COLO829 (cell line): ENCODE results near the gene FADS3.
A peak's percentile ranks its signal among the peaks of the same experiment; 100 is the strongest.

Experiments used
- DNase-seq: peaks from one replicate; pipeline ENCODE4 v3.0.0; 2012; ENCODE audit warnings: low spot score

FADS3 gene, protein sequence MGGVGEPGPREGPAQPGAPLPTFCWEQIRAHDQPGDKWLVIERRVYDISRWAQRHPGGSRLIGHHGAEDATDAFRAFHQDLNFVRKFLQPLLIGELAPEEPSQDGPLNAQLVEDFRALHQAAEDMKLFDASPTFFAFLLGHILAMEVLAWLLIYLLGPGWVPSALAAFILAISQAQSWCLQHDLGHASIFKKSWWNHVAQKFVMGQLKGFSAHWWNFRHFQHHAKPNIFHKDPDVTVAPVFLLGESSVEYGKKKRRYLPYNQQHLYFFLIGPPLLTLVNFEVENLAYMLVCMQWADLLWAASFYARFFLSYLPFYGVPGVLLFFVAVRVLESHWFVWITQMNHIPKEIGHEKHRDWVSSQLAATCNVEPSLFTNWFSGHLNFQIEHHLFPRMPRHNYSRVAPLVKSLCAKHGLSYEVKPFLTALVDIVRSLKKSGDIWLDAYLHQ

DNA sequence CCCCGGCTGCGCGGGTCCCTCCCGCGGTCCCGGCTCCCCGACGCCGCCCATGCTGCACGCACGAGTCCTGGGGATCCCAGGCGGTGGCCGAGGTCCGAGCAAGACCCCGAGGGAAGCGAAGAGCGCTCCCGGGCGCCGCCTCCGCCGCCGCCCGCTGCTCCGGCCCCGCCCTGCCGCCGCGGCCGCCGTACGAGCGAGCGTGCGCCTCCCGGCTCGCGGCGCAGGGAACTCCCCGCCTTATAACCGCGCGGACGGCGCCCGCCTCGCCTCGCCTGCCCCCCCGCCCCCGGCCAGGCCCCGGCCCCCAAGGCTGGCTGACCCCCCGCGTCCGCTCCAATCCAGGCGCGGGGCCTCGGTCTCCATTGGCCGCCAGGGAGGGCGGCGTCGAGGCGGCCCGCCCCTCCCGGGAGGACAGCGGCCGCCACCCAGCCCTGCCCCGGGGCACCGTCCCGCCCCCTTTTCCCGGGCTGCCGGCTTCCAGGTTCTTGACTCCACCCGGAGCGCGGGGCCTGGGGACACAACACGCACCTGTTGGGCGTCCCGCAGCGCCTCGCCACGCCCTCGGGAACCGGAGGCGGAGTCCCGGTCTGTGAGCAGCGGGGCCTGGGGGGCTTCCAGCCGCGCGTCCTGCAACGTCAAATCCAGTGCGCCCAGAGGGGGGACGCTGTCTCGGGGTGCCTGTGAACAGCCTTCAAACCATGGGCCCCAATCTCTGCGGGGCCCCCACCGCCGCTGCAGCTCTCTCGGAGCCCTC, at the start of gene FADS3:
Gene FADS3 (minus strand): TSS at position 215 of the 754 bp plus-strand sequence. CDS start 164 bp downstream, at position 51.
- DNase-seq: peak; percentile 35

DNA sequence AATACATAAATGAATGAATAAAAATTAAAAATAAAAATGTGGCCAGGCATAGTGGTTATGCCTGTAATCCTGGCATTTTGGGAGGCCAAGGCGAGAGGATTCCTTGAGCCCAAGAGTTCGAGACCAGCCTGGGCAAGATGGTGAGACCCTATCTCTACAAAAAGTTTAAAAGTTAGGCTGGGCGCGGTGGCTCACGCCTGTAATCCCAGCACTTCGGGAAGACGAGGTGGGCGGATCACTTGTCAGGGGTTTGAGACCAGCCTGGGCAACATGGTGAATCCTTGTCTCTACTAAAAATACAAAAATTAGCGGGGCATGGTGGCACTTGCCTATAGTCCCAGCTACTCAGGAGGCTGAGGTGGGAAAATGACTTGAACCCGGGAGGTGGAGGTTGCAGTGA, 49.1 kb upstream of the FADS3 start:
- DNase-seq: no peak

DNA sequence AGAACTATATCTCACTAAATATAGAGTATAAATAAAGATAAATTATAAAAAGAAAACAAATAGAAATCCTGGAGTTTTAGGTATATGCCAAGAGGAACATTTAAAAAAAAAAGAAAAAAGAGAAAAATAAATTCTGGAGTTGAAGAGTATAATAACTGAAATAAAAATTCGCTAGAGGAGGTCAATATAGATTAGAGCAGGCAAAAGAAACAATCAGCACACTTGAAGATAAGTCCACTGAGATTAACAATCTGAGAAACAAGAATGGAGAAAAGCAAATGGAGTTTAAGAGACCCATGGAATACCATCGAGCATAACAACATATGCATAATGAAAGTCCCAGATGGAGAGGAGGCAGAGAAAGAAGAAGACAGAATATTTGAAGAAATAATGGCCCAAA, 44.5 kb upstream of the FADS3 start:
- no peak for DNase-seq

DNA sequence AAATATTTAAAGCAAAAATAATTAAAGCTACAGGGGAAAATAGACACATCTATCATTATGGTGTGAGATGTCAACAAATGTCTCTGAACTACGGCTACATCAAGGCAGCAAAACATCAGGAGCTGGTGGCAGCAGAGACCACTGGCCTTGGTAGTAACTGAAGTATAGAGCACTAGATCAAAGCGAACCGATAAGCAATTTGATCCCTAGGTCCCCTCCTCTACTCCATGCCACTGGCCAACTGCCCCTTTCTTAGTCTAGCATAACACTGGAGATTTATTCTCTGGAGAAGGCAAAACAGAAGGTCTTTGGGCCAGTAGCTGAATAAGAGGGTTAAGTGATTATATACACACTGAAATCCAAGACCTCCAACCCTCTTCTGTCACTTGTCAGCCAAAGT, 39.6 kb upstream of the FADS3 start:
- no peak for DNase-seq

DNA sequence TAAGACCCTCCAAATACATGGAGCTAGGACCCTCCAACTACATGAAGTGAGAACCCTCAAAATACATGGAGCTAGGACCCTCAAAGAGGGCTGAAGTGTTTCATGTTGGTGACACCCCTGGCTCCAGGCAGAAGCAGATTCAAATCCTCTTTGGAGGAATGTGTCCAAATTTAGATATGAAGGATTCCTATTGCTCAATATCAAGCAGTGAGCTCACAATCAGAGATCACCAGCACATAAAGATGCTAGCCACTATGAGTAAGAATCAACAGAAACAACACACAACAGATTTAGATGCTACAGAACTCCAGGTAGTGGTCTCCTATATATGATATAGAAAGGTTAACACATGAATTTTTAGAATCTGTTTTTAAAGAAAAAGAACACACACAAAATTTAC, 37.3 kb upstream of the FADS3 start:
- DNase-seq: no peak

DNA sequence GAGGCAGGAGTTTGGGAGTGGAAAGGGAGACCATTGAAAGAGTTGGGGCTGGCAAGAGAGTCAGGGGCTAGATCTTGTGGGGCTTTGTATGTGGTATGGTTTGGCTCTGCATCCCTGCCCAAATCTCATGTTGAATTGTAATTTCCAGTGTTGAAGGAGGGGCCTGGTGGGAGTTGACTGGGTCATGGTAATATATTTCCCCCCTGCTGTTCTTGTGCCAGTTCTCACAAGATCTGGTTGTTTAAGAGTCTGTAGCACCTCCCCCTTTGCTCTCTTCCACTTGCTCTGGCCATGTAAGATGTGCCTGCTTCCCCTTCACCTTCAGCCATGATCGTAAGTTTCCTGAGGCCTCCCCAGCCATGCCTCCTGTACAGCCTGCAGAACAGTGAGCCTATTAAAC, 36.2 kb upstream of the FADS3 start:
- DNase-seq: no peak

DNA sequence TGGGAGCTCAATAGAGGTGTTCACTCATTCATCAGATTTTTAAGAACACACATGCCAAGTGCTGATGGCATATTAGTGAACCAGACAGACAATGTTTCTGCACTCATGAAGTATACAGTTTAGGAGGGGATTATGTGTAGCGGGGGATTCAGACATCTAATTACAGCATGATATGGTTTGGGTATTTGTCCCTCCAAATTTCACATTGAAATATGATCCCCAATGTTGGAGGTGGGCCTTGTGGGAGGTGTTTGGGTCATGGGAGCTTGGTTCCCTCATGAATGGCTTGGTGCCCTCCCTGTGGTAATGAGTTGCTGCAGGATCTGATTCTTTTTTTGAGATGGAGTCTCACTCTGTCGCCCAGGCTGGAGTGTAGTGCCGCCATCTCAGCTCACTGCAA, 34.9 kb upstream of the FADS3 start:
- DNase-seq: no peak

DNA sequence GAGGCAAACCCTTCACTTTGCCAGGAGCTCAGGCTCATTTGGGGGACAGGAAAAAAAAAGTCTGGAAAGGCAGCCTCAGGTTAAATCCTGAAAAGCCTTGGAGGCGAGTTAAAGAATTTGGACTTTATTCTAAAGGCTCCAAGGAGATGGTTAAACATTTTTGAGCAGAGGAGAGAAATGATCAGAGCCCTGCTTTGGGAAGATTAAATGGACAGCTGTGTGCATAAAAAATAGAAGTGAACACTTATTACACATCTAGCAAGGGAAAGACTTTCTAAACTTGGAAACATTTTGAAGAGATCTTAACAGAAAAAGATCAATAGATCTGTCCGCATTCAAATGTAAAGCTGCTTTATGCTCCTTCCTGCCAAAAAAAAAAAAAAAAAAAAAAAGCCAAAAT, 34.4 kb upstream of the FADS3 start:
- DNase-seq: no peak

DNA sequence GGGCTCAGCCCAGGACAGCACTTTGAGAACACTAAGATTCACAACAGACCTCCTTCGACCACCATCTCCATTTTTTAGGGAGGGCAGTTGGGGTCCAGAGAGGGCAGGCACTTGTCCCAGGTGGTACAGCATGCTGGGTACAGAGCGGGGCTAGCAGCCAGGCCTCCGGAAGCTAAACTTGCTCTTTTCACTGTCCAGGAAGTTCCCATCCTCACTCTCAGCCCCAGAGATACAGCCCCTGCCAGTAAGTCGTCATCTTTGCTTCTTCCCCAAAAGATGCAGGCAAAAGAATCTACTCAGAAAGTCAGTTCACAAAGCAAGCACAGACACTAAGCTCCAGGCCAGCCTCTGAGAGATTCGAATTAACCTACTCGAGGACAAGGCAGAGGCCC, 32.7 kb upstream of the FADS3 start:
- DNase-seq: no peak

DNA sequence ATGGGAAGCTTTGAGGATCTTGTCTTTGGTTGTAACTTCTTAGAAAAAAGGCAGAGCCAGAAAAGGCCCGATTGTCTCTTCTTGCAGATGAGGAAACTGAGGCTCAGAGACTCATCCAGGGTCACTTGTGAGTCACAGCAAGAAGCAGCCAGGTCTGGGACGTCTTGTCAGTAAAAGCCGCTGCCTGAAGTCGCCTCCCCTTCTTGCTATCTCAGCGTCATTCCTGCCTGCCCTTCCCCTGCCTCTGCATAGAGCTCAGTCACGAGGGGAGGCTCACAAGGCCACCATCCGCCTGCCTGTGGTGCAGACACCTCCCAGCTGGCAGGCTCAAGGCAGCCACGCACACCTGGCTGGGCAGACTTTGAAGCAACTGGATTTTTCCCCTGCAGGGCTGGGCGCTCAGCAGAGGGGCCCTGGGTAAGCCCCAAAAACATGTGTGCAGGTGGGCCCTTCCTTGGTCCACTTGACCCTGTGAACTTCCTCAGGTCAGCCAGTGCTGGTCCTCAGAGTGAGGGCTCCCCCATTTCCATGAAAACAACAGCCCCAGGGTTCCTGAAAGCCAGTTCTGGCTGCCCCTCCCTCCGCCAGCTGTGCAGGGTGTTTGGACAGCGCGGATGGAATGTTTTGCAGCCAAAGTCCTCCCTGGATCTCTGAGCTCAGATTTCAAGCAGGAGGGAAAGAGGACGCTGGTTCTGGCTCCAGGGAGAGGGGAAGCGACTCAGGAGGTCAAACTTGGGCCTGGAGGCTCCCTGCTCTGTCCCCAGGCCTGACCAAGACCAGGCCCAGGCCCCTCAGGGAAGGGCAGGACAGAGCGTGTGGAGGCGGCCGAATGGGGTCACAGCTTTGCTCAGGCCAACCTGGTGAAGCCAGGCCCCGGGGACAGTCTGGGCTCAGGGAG, 32.1 kb upstream of the FADS3 start:
- no peak for DNase-seq

DNA sequence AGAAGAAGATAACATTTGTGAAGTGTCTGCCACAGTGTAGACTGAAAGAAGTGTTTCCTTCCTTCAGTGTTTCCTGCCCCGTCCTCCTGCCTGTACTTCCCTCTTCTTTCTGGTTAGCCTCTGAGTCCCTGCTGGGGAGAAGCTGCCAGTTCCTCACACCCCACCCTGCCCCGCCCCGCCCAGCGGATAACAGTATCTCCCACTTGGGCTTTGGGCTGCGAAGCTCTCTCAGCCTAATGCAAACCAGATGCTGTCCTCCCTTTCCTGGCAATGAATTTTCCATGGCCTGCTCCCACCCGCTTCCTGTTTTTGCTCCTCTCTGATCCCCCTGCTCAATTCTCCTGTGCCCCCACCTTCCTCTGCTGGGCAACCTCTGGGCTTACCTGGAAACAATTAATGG, 31.2 kb upstream of the FADS3 start:
- DNase-seq: no peak

DNA sequence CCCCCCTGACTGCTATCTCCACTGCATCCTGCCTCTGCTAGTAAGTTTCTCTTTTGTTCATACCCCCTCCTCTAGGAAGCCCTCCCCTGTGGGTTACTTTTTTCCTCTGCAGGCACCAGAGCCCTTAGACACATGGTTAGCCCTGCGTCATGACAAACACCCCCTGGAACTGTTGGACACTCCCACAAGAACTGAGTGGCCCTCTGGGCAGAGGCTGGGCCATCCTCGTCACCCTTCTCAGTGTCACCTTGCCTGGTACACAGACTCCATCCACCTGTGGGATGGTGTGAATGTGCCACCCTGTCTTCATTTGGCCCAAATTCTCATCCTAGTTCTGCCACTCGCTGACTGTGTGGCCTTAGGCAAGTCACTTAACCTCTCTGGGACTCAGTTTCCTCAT, 30.1 kb upstream of the FADS3 start:
- no peak for DNase-seq

DNA sequence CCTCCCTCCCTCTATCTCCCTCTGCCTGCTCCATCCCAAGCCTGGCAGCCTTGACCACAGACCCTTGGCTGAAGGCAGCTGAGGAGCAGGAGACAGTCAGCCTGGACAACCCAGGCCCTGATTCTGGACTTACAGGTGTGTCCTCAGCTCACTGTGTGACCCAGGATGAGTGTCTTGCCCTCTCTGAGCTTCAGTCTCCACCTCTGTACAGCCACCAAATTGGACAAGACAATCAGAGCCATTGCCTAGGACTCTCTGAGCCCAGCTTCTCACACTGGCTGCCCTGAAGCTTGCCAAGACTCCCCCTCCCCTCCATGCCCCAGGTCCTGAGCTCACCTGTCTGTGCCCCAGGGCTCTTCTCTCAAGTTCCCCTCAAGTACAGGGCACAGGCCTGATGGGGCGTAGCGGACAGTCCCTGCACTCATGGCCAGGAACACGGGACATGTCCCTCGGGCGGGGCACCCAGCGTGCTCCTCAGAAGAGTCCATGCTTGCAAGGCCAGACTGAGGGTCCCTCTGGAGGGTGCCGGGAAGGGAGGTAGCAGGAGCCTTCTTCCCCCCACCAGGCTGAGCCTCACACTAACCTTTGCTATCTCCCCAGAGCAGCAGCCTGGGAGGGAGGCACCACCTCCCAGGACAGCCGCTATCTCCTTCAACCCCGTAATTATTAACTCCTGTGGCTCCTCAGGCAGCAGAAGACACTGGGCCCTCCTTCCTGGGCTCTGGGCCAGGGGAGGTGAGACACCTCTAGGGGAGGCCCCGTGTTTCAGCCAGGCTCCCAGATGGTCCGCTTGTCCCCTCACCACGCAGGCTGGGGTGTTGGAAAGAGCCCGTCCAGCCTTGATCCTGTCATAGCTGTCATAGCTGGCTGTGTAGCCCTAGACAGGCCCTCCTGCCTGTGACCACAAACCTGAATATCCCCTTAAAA, 28.6 kb upstream of the FADS3 start:
- DNase-seq: no peak

DNA sequence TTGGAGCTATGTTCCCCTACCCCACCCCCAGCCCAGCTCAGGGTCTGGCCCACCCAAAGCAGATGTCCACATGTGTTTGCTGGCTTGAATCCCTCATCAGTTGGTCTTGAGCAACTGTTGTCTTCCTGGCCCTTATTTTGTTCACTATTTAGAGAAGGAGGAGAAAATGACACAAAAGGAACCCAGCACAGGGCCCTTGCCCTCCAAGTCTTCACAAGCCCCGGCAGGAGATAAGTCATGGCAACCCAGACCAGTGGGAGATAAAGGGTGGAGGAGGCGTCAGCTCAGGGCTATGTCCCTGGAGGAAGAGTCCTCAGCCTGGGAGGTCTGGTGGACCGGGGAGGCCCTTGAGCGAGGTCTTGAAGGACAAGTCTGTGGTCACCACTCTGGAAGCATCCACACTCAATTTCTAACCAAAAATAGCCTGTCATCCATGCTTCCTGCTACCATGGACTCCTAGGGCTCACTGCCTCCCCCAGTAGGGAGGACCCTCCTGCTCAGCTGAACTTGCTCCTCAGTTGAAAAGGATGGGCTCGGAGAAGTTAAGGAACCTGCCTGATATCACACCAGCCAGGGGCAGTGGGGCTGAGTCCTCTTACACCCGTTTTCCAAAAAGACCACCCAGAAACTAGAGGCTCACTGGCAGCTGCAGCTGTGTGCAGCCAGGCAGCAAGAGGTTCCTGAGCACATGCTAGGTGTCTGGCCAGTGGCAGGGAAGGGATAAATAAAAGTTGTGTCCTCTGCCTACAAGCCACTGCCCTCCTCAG, 27.8 kb upstream of the FADS3 start:
- DNase-seq: no peak

DNA sequence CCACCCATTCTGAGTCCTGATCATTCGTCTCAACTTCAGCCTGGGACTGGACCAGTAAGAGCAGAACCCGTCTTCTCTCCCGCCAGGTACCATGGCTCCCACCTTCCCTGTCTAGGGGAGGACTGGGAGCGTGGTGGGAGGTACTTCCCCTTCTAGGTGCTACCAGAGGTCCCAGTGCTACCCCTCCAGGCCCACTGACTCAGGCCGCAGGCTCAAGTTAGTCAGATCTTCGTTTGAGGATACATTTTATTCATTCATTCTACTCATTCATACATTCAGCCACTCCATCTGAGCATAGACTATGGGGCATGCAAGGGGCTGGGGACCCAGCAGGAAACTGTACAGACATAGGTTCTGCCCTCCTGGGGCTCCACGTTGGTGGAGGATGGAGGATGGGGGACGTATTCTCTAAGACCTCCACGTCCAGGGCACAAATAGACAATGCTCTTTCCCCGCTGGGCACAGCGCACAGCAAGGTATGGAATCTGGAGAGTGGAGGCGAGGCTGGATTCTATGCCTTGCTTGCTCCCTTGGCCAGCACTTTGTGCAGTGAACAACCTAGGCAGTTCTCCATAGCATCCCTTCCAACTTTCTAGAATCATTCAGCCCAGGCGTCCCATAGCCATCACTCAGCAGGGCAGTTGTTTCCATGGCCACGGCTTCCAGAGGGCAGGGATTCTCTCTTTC, 27.0 kb upstream of the FADS3 start:
- DNase-seq: no peak

DNA sequence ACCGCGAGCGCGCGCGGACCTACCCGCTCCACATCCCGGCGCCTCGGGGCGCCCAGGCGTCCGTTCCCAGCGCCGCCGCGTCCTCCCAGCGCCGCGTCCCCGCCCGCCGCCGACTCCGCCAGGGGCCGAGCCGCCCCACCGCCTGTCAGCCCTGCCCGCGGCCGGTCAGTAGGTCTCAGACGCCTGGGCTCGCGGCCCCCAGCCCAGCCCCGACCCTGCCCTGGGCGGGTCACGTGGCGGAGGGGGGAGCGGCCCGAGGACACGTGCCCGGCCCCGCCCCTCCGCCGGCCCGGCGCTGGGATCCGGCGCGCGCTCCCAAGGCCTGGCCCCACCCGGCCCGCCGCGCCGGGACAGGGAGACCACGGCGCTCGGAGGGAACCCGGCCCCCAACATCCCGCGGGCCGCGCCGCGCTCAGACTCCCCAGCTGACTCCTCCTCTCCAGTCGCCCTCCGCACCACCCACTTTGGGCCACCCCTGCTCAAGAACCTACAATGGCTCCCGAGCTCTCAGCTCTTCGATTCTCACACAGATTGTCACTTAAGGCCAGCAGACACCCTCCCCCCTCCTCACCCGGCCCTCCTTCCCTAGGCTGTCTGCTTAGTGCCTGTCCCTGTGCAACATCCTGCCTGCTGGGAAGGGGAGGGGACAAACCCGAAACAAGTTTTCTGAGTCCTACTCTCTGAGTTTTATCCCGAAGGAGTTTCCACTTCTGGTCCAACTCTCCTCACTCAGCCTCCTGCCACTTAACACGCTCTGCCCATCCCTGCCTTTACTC, 26.2 kb upstream of the FADS3 start, which contains the start of gene RAB3IL1:
Gene RAB3IL1 (minus strand): TSS at position 233 of the 776 bp plus-strand sequence. CDS start 199 bp downstream, at position 34.
- DNase-seq: no peak

DNA sequence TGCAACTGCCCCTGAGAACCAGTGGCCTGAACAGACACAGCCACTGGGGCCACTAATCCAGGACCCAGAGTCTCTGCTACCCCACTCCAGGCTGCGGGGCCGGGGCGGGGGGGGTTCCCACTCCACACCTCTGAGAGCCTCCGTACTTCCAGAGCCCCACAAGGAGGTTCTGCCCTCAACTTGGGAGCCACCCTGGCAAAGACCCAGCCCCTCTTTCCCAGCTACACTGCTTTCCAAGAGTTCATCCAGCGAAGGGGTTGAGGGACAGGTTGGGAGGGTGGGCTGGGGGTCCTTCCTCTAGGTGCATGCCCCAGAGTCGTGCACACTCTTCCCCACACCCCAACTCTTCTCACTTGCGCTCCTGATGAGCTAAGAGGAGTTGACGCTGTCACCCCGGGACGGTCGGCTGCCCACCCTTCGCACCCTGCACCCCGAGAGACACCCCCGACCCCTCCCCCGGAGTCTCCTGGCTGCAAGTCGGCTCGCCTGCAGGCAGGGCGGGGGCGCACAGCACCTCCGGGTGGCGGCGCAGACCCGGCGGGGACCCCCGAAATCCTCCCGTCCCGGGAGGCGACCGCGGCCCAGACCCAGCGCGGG, 25.5 kb upstream of the FADS3 start:
- no peak for DNase-seq

DNA sequence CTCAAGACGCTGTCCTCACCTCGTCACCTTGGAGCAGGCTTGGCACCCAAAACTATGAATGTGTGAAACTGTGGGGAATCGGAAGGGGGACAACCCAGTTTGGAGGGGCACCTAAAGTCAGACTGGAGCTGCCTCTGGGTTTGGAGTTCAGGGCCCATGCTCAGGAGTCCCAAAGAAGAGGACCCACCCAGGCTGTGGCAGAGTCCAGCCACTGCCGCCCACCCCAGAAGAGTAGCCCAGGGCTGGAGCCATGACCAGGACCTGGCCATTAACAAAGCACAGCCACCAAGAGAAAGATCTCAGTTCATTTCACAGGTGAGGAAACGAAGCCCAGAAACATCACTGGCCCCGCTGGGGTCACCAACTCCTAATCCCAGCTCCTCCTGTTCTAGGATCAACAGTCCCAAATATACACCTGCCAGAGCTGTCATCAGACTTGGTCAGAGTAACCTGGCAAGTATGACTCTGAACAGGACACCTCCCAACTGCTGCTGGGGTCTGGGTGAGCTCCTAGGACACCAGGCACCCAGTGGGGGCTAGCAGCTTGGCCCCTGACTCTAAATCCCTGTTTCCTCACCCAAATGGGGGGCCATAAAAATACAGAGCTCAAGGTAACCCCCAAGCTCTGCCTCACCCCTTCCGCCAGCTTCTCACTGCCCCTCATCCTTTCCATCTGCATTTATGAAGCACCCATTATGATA, 23.3 kb upstream of the FADS3 start:
- no peak for DNase-seq
